Small intestine (tissue), 7 donors: ENCODE data around the gene USP5. TPM values are rescaled to one million over a fixed set of nuclear protein-coding genes. Genes with fewer than 3 reads are reported as not detected.
"Not testable (repeated sequence)": the region's sequence is repeated elsewhere in the genome, so short reads cannot be mapped to it uniquely, and the experiment has no call there.

Source experiments
- DNase-seq, 2 donors: peaks; one replicate each; pipeline versions ENCODE4 v3.0.0 to v3.0.0-alpha.2; 2013
- FAIRE-seq: peaks from 2 replicates; lab custom pipeline; 2012; peaks lifted over from hg19 to GRCh38; lab: Jason Lieb, UNC
- H3K27ac ChIP-seq, 3 donors: one replicate each; pipeline ENCODE4 v1.5.1; 2013; ENCODE audit warnings: low read length in 2 of 3, mild to moderate bottlenecking in 2 of 3, control low read depth in 1 of 3, inconsistent platforms in 1 of 3, low read depth in 1 of 3, moderate library complexity in 1 of 3
- H3K27me3 ChIP-seq, 3 donors: one replicate each; pipeline ENCODE4 v1.6.1; 2013; ENCODE audit warnings: low read length in 3 of 3, inconsistent platforms in 1 of 3; ENCODE audit not compliant: control insufficient read depth in 3 of 3, insufficient read depth in 3 of 3
- H3K36me3 ChIP-seq, 3 donors: one replicate each; pipeline ENCODE4 v1.6.1; 2013; ENCODE audit warnings: low read length in 3 of 3, inconsistent platforms in 1 of 3, low read depth in 1 of 3, mild to moderate bottlenecking in 1 of 3, moderate library complexity in 1 of 3; ENCODE audit not compliant: control insufficient read depth in 3 of 3, insufficient read depth in 2 of 3
- H3K4me1 ChIP-seq, 3 donors: one replicate each; pipeline ENCODE4 v1.6.1; 2013; ENCODE audit warnings: low read length in 2 of 3, inconsistent platforms in 1 of 3, low read depth in 1 of 3, mild to moderate bottlenecking in 1 of 3, moderate library complexity in 1 of 3; ENCODE audit not compliant: control insufficient read depth in 3 of 3, insufficient read depth in 2 of 3
- H3K4me3 ChIP-seq, 3 donors: one replicate each; pipeline ENCODE4 v1.5.1; 2013; ENCODE audit warnings: low read length in 3 of 3, control low read depth in 1 of 3, inconsistent platforms in 1 of 3, low read depth in 1 of 3, mild to moderate bottlenecking in 1 of 3, moderate library complexity in 1 of 3
- H3K9me3 ChIP-seq, 2 donors: one replicate each; pipeline ENCODE4 v1.6.1; 2013; ENCODE audit warnings: low read depth in 1 of 2, low read length in 1 of 2; ENCODE audit not compliant: control insufficient read depth in 2 of 2, insufficient read depth in 1 of 2
- WGBS, 3 donors: extraction: QIAGEN DNeasy Blood & Tissue Kit; methylation state at CpG; one replicate each; pipeline ENCODE4 v1.1.7; 2013; 5-methylcytosine and 5-hydroxymethylcytosine counted together
- polyA plus RNA-seq, 4 donors: library from polyadenylated mRNA; stranded (reverse) in 3 of 4; unstranded in 1 of 4; fragments of 200-250 nt in 3 of 4; fragments of 120-200 nt in 1 of 4; gene quantifications; one replicate each; pipeline versions ENCODE4 v1.2.1 to v1.2.3, GENCODE V29; 2013
- donor health status: healthy with polysubstance abuse.
- donor health status: control.
- donor health status: control.
- donor health status: Bipolar disorder and iron deficiency.
- donor health status: healthy.

The USP5 gene
- polyA plus RNA-seq, 4 donors: 31.9 to 54.0 (median 39.2) TPM

GRCh38 chr12:6899427-6899826 is 47.5 kb downstream of the USP5 start:
- no peaks in the 10 kb centered on the region for H3K9me3 ChIP-seq
- FAIRE-seq (no peak), DNase-seq (no peak)
- no peaks in the 10 kb centered on the region for H3K36me3 ChIP-seq
- no peak overlapping the region for H3K4me3 ChIP-seq
- H3K27ac ChIP-seq: peak overlapping the region in 1 of 3 donors; percentile 4
- H3K4me1 ChIP-seq: peaks cover 0 to 19% (median 0%) of the 10 kb centered on the region in 3 donors
- no peaks in the 10 kb centered on the region for H3K27me3 ChIP-seq
- WGBS, 3 donors: 44 to 70% (median 51%) methylated on average over 5 of the region's 5 CpGs

DNA sequence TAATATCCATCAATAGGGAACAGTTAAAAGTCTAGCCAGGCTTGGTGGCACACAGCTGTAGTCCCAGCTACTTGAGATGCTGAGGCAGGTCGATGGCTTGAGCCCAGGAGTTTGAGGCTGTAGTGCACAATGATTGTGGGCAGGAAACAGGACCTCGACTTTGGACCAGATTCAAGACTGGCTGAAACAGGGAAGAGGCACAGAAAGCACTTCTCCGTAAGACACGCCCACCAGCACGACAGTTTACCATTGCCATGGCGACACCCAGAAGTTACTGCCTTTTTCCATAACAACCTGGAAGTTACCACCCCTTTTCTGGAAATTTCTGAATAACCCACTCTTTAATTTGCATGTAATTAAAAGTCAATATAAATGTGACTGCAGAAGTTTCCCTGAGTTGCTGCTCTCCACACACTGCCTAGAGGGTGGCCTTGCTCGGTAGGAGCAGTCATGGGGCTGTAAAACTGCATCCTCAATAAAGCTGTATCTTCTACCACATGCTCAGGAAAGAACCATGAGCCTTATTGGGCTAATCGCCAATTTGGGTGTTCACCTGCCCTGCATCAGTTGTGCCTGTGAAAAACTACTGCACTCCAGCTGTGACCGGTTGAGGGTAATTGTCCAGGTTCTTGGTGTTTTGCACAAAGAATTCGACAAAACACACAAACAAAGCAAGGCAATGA is 48.0 kb downstream of the USP5 start:
- DNase-seq: peak; percentile 85 to 88
- Histone ChIP-seq H3K27ac (peak overlapping the region in 2 of 3 donors; percentile 46 to 56), H3K27me3 (no peaks in the 10 kb centered on the region), H3K9me3 (no peaks in the 10 kb centered on the region), H3K4me1 (peaks cover 0 to 20% (median 0%) of the 10 kb centered on the region in 3 donors), H3K36me3 (no peaks in the 10 kb centered on the region), H3K4me3 (no peak overlapping the region)
- WGBS, 3 donors: 17 to 38% (median 27%) methylated on average over 10 of the region's 10 CpGs
- no peak for FAIRE-seq

- no peak overlapping the region for H3K27ac ChIP-seq
- DNase-seq (peak; percentile 30 to 64), FAIRE-seq (no peak)
- H3K27me3 ChIP-seq: no peaks in the 10 kb centered on the region
- 11 to 57% (median 44%) methylated on average over 4 of the region's 4 CpGs for WGBS, 3 donors
- H3K9me3 ChIP-seq: no peaks in the 10 kb centered on the region
- no peak overlapping the region for H3K4me3 ChIP-seq
- H3K4me1 ChIP-seq: peaks cover 0 to 26% (median 0%) of the 10 kb centered on the region in 3 donors
- peaks cover 0 to 7% (median 0%) of the 10 kb centered on the region in 3 donors for H3K36me3 ChIP-seq
Measured at GRCh38 chr12:6902448-6902847, 50.5 kb downstream of the USP5 start.

GRCh38 chr12:6903722-6904121 is 51.8 kb downstream of the USP5 start:
- Histone ChIP-seq H3K27me3 (no peaks in the 10 kb centered on the region), H3K4me3 (no peak overlapping the region), H3K36me3 (peaks cover 0 to 7% (median 0%) of the 10 kb centered on the region in 3 donors), H3K9me3 (no peaks in the 10 kb centered on the region), H3K27ac (no peak overlapping the region), H3K4me1 (peaks cover 0 to 26% (median 0%) of the 10 kb centered on the region in 3 donors)
- 72 to 84% (median 81%) methylated on average over 1 of the region's 1 CpG for WGBS, 3 donors
- FAIRE-seq (no peak), DNase-seq (no peak)

- peak within 1 kb of the TSS; percentile 32 to 58 (median 52) for H3K4me3 ChIP-seq
- 4 to 6% (median 5%) methylated on average over 34 of the region's 34 CpGs for WGBS, 3 donors
- peak; percentile 98 for DNase-seq
- peaks cover 0 to 7% (median 0%) of the 10 kb centered on the region in 3 donors for H3K36me3 ChIP-seq
- no peaks in the 10 kb centered on the region for H3K9me3 ChIP-seq
- peak within 1 kb of the TSS; percentile 5 to 49 (median 30) for H3K27ac ChIP-seq
- no peaks in the 10 kb centered on the region for H3K27me3 ChIP-seq
- peaks cover 0 to 22% (median 0%) of the 10 kb centered on the region in 3 donors for H3K4me1 ChIP-seq
- no peak for FAIRE-seq
Measured at GRCh38 chr12:6904280-6905276, 52.6 kb downstream of the USP5 start, which contains the start of gene LRRC23. Gene LRRC23, plus strand, starts transcription at chr12:6904822. Its CDS starts 812 bp downstream, at chr12:6905634.

GRCh38 chr12:6905414-6906040 is 53.6 kb downstream of the USP5 start:
- DNase-seq (no peak), FAIRE-seq (no peak)
- Histone ChIP-seq H3K9me3 (no peaks in the 10 kb centered on the region), H3K4me1 (peaks cover 0 to 15% (median 0%) of the 10 kb centered on the region in 3 donors), H3K27ac (peak overlapping the region in 1 of 3 donors; percentile 34), H3K27me3 (no peaks in the 10 kb centered on the region), H3K4me3 (peak overlapping the region in 1 of 3 donors; percentile 58), H3K36me3 (peaks cover 0 to 7% (median 0%) of the 10 kb centered on the region in 3 donors)
- 55 to 70% (median 68%) methylated on average over 5 of the region's 5 CpGs for WGBS, 3 donors

DNA sequence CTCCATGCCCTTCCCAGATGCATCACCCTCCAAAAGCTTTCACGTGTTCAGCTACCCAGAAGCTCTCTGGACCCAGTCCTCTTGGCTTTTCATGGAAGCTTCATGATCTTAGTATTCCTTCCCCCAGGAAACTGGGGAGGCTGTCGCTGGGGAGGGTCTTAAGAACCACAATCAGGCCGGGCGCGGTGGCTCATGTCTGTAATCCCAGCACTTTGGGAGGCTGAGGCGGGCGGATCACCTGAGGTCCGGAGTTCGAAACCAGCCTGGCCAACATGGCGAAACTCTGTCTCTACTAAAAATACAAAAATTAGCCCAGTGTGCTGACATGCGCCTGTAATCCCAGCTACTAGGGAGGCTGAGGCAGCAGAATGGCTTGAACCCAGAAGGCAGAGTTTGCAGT is 56.2 kb downstream of the USP5 start:
- H3K4me3 ChIP-seq, H3K9me3 ChIP-seq, FAIRE-seq, H3K36me3 ChIP-seq, H3K27ac ChIP-seq, DNase-seq: not testable (repeated sequence)
- 91 to 94% (median 91%) methylated on average over 11 of the region's 11 CpGs for WGBS, 3 donors
- Histone ChIP-seq H3K27me3 (peaks cover 0 to 13% (median 0%) of the 10 kb centered on the region in 3 donors), H3K4me1 (peaks cover 0 to 12% (median 0%) of the 10 kb centered on the region in 3 donors)
